GM12878 (cell line): ENCODE results near the gene UFD1. TPM values are rescaled to one million over a fixed set of nuclear protein-coding genes. Genes with fewer than 3 reads are reported as not detected.

ENCODE experiments used
- ATF7 ChIP-seq: fragments of 450-650 bp; IDR thresholded peaks from 2 replicates; pipeline ENCODE4 v1.6.1; 2016; ENCODE audit warnings: low read depth, mild to moderate bottlenecking
- BRCA1 ChIP-seq: IDR thresholded peaks from 2 replicates; pipeline ENCODE4 v1.6.1; 2011; ENCODE audit warnings: low read depth, low read length, improper control_type of control experiment
- CHD1 ChIP-seq: IDR thresholded peaks from 2 replicates; pipeline ENCODE4 v1.6.1; 2012; ENCODE audit warnings: low read depth, low read length, improper control_type of control experiment
- CHD4 ChIP-seq: fragments of 200-600 bp; sonication (generic); IDR thresholded peaks from 2 replicates; pipeline ENCODE4 v1.6.1; 2016; ENCODE audit warnings: mild to moderate bottlenecking
- CTCF ChIP-seq, 3 experiments: IDR thresholded peaks in 2 of 3; conservative IDR thresholded peaks in 1 of 3; 2 replicates each; pipeline ENCODE4 v1.5.1; 2011; ENCODE audit warnings: low read depth in 3 of 3, low read length in 3 of 3, mild to moderate bottlenecking in 3 of 3, control low read depth in 2 of 3, moderate library complexity in 2 of 3, inconsistent platforms in 1 of 3, mixed read lengths in 1 of 3; ENCODE audit not compliant: control insufficient read depth in 2 of 3, insufficient read depth in 1 of 3; ENCODE audit errors: extremely low read depth in 1 of 3
- HCFC1 ChIP-seq: fragments of 150-350 bp; IDR thresholded peaks from 2 replicates; pipeline ENCODE4 v1.6.1; 2014; ENCODE audit warnings: low read length
- JUND ChIP-seq: IDR thresholded peaks from 2 replicates; pipeline ENCODE4 v1.6.1; 2012; ENCODE audit warnings: low read depth, mild to moderate bottlenecking, low read length, improper control_type of control experiment, moderate library complexity
- MEF2A ChIP-seq: IDR thresholded peaks from 2 replicates; pipeline ENCODE4 v1.6.1; 2011; ENCODE audit warnings: low read depth, mild to moderate bottlenecking, low read length, moderate library complexity; ENCODE audit not compliant: insufficient read depth
- MXI1 ChIP-seq: fragments of 150-350 bp; IDR thresholded peaks from 2 replicates; pipeline ENCODE4 v1.6.1; 2011; ENCODE audit warnings: low read depth, mild to moderate bottlenecking, inconsistent platforms, low read length, improper control_type of control experiment
- NFYA ChIP-seq: IDR thresholded peaks from 2 replicates; pipeline ENCODE4 v1.6.1; 2011; ENCODE audit warnings: low read depth, mild to moderate bottlenecking, low read length, improper control_type of control experiment, borderline replicate concordance
- PAX8 ChIP-seq: fragments of 450-650 bp; IDR thresholded peaks from 2 replicates; pipeline ENCODE4 v1.6.1; 2017; ENCODE audit warnings: mild to moderate bottlenecking, moderate library complexity
- PML ChIP-seq: IDR thresholded peaks from 2 replicates; pipeline ENCODE4 v1.6.1; 2012; ENCODE audit warnings: low read length, inconsistent platforms
- POLR2AphosphoS2 ChIP-seq: IDR thresholded peaks from 2 replicates; pipeline ENCODE4 v1.6.1; 2011; ENCODE audit warnings: low read depth, mild to moderate bottlenecking, low read length, improper control_type of control experiment, moderate library complexity
- RFX5 ChIP-seq: IDR thresholded peaks from 2 replicates; pipeline ENCODE4 v1.6.1; 2011; ENCODE audit warnings: low read depth, low read length, improper control_type of control experiment
- SIN3A ChIP-seq: IDR thresholded peaks from 2 replicates; pipeline ENCODE4 v1.6.1; 2012; ENCODE audit warnings: low read depth, low read length, improper control_type of control experiment
- SREBF1 ChIP-seq: IDR thresholded peaks from 2 replicates; pipeline ENCODE4 v1.6.1; 2012; ENCODE audit warnings: mild to moderate bottlenecking, low read length
- USF2 ChIP-seq: IDR thresholded peaks from 2 replicates; pipeline ENCODE4 v1.6.1; 2011; ENCODE audit warnings: low read depth, low read length, improper control_type of control experiment, borderline replicate concordance
- ZBTB40 ChIP-seq: fragments of 450-650 bp; IDR thresholded peaks from 2 replicates; pipeline ENCODE4 v1.6.1; 2016; ENCODE audit warnings: mild to moderate bottlenecking, moderate library complexity, borderline replicate concordance
- ZNF592 ChIP-seq: fragments of 450-650 bp; IDR thresholded peaks from 2 replicates; pipeline ENCODE4 v1.6.1; 2017; ENCODE audit warnings: mild to moderate bottlenecking, moderate library complexity
- ZNF622 ChIP-seq: fragments of 450-650 bp; IDR thresholded peaks from 2 replicates; pipeline ENCODE4 v1.6.1; 2017; ENCODE audit warnings: mild to moderate bottlenecking, inconsistent platforms
- polyA plus RNA-seq, 11 experiments: library from polyadenylated mRNA; depleted of rRNA in 4 of 11; unstranded in 6 of 11; stranded (reverse) in 5 of 11; fragments of >200 nt; fragmentation: Nextera tagmentation in 4 of 11; fragmentation: Illumina TruSeq in 1 of 11; extraction: Ambion mirVana in 4 of 11; extraction: Trizol in 1 of 11; gene quantifications; 1 replicate in 1 of 11; 2 replicates in 10 of 11; pipeline versions ENCODE4 v1.2.1 to v1.2.3, GENCODE V29; 2011 to 2016; ENCODE audit warnings: inconsistent platforms in 2 of 11, missing spikeins in 2 of 11, low read depth in 1 of 11
- total RNA-seq, 4 experiments: library from RNA; depleted of rRNA in 3 of 4; stranded (reverse); fragments of >200 nt in 3 of 4; fragmentation: Illumina TruSeq in 1 of 4; extraction: Trizol in 1 of 4; gene quantifications; 2 replicates each; pipeline versions ENCODE4 v1.2.1 to v1.2.3, GENCODE V29; 2013 to 2021

The UFD1 gene
- total and polyA plus RNA-seq, 10 of the 15 experiments (the other 5 are each of a cell fraction or from before 2014, with no cell fraction given), result 67.2 to 143 (median 117) TPM

GRCh38 chr22:19432133-19432851, 46.7 kb downstream of the UFD1 start, which contains the start of gene MRPL40 (continued):
- no peak for TF ChIP-seq ZNF592
- TF ChIP-seq MXI1, result peak; percentile 93
- TF ChIP-seq CHD4, result no peak
- peak; percentile 99 for TF ChIP-seq POLR2AphosphoS2
- no peak for TF ChIP-seq NFYA
- TF ChIP-seq USF2, result peak; percentile 24; the same call in 1 of the 2 replicates
- TF ChIP-seq SREBF1, result peak; percentile 79
- peak; percentile 45; the same call in 1 of the 2 replicates for TF ChIP-seq BRCA1
- 0 out of 6 replicates have a peak, but pooled peaks of 1 of the 3 experiments have one; percentile 4 for TF ChIP-seq CTCF (IDR thresholded peaks at IDR 0.05 in 2 of 3, conservative IDR thresholded peaks at IDR 0.05 in 1 of 3; ENCODE audit: control insufficient read depth in 2 of 3, extremely low read depth in 1 of 3, insufficient read depth in 1 of 3, low read depth in 3 of 3, low read length in 3 of 3)
- TF ChIP-seq RFX5, result peak; percentile 66; the same call in 1 of the 2 replicates
- peak; percentile 89 for TF ChIP-seq PML
- peak; percentile 96 for TF ChIP-seq ZBTB40
- peak; percentile 97 for TF ChIP-seq SIN3A
- no peak for TF ChIP-seq ZNF622
- peak; percentile 93 for TF ChIP-seq HCFC1
- no peak for TF ChIP-seq PAX8
- peak; percentile 39; the same call in 1 of the 2 replicates for TF ChIP-seq JUND
- TF ChIP-seq CHD1, result no peak
- peak; percentile 67 for TF ChIP-seq MEF2A
- TF ChIP-seq ATF7, result no peak
